ENCODE results near the gene KCNH8.

- TF ChIP-seq CTCF (IDR thresholded peaks at IDR 0.05) (no peak), POLR2A (IDR thresholded peaks at IDR 0.05; ENCODE audit: low read depth) (no peak), EP300 (IDR thresholded peaks at IDR 0.05) (no peak), POLR2AphosphoS5 (IDR thresholded peaks at IDR 0.05) (no peak)
These were observed 279.3 kb downstream of the KCNH8 start for GRCh38 chr3:19427422-19428149.
